Uterus (tissue), 4 donors: ENCODE measurements around the gene TRAPPC3L. TPM values are rescaled to one million over a fixed set of nuclear protein-coding genes. Genes with fewer than 3 reads are reported as not detected.

Source experiments
- DNase-seq, 2 donors: peaks; one replicate each; pipeline ENCODE4 v3.0.0-alpha.2; 2019 to 2020
- H3K27ac ChIP-seq, 2 donors: fragments of 200-600 bp; sonication (generic); 1 replicate in 1 of 2; 2 replicates in 1 of 2; pipeline ENCODE4 v1.5.1; 2016 to 2018
- H3K27me3 ChIP-seq, 2 donors: fragments of 200-600 bp; sonication (generic); one replicate each; pipeline ENCODE4 v1.5.1; 2018 to 2019; ENCODE audit warnings: control low read depth in 1 of 2
- H3K36me3 ChIP-seq, 2 donors: fragments of 200-600 bp; sonication (generic); one replicate each; pipeline ENCODE4 v1.5.1; 2019; ENCODE audit warnings: control low read depth in 1 of 2
- H3K4me1 ChIP-seq, 2 donors: fragments of 200-600 bp; sonication (generic); one replicate each; pipeline ENCODE4 v1.5.1; 2018 to 2019; ENCODE audit warnings: control low read depth in 1 of 2
- H3K4me3 ChIP-seq, 2 donors: fragments of 200-600 bp; sonication (generic); 1 replicate in 1 of 2; 2 replicates in 1 of 2; pipeline ENCODE4 v1.5.1; 2018 to 2019; ENCODE audit warnings: mild to moderate bottlenecking in 1 of 2
- H3K9me3 ChIP-seq, 2 donors: fragments of 200-600 bp; sonication (generic); one replicate each; pipeline ENCODE4 v1.5.1; 2019; ENCODE audit warnings: control low read depth in 1 of 2
- CTCF ChIP-seq, 4 experiments: fragments of 200-600 bp in 2 of 4; fragments of 450-650 bp in 2 of 4; sonication (generic) in 2 of 4; IDR thresholded peaks; one replicate each; pipeline ENCODE4 v1.5.1; 2016 to 2019; ENCODE audit warnings: antibody characterized with exemption in 4 of 4, mild to moderate bottlenecking in 2 of 4, moderate library complexity in 1 of 4
- POLR2A ChIP-seq, 2 donors: fragments of 450-650 bp; IDR thresholded peaks; one replicate each; pipeline ENCODE4 v1.6.1; 2016; ENCODE audit warnings: antibody characterized with exemption in 2 of 2, mild to moderate bottlenecking in 1 of 2, moderate library complexity in 1 of 2
- intact Hi-C: fragments of 100-400 bp; cut with DNase I; formaldehyde crosslinking; loops from one replicate; pipeline ENCODE4 v1.15.1; 2023; ENCODE audit warnings: low total_unique reads
- total RNA-seq, 4 donors: library from RNA; depleted of rRNA in 3 of 4; stranded (reverse); fragments of >200 nt in 3 of 4; gene quantifications; one replicate each; pipeline versions ENCODE4 v1.1.0 to v1.2.4, GENCODE V29; 2014 to 2023
- donor health status: DM: yes; HTN: yes; CAD: no.

TRAPPC3L gene
- total RNA-seq, 4 donors from 2014 or later: 0.07 TPM; not detected in 3

GRCh38 chr6:116529466-116530290 lies 15.8 kb downstream of the TRAPPC3L start:
- Histone ChIP-seq H3K27ac (no peak overlapping the region), H3K27me3 (no peaks in the 10 kb centered on the region), H3K36me3 (no peaks in the 10 kb centered on the region), H3K9me3 (no peaks in the 10 kb centered on the region), H3K4me3 (no peak overlapping the region), H3K4me1 (no peaks in the 10 kb centered on the region)
- no peak for DNase-seq
- TF ChIP-seq CTCF (IDR thresholded peaks at IDR 0.05) (no peak), POLR2A (IDR thresholded peaks at IDR 0.05) (no peak)
- intact Hi-C loops: no loop called here

GRCh38 chr6:116528780-116529179 lies 16.7 kb downstream of the TRAPPC3L start:
- Histone ChIP-seq H3K27me3 (no peaks in the 10 kb centered on the region), H3K4me3 (no peak overlapping the region), H3K9me3 (no peaks in the 10 kb centered on the region), H3K36me3 (no peaks in the 10 kb centered on the region), H3K4me1 (no peaks in the 10 kb centered on the region), H3K27ac (no peak overlapping the region)
- DNase-seq: no peak
- no peak for TF ChIP-seq POLR2A (IDR thresholded peaks at IDR 0.05)
- no peak for TF ChIP-seq CTCF (IDR thresholded peaks at IDR 0.05)
- intact Hi-C loops: no loop called here

GRCh38 chr6:116528133-116528532 lies 17.4 kb downstream of the TRAPPC3L start:
- TF ChIP-seq POLR2A (IDR thresholded peaks at IDR 0.05): no peak
- TF ChIP-seq CTCF (IDR thresholded peaks at IDR 0.05): no peak
- H3K4me1 ChIP-seq: no peaks in the 10 kb centered on the region
- no peak overlapping the region for H3K4me3 ChIP-seq
- intact Hi-C loops: no loop called here
- H3K36me3 ChIP-seq: no peaks in the 10 kb centered on the region
- H3K9me3 ChIP-seq: no peaks in the 10 kb centered on the region
- no peak for DNase-seq
- no peak overlapping the region for H3K27ac ChIP-seq
- no peaks in the 10 kb centered on the region for H3K27me3 ChIP-seq

GRCh38 chr6:116524236-116524635 lies 21.2 kb downstream of the TRAPPC3L start:
- Histone ChIP-seq H3K4me3 (no peak overlapping the region), H3K9me3 (no peaks in the 10 kb centered on the region), H3K4me1 (no peaks in the 10 kb centered on the region), H3K27me3 (no peaks in the 10 kb centered on the region), H3K27ac (no peak overlapping the region), H3K36me3 (no peaks in the 10 kb centered on the region)
- TF ChIP-seq POLR2A (IDR thresholded peaks at IDR 0.05) (no peak), CTCF (IDR thresholded peaks at IDR 0.05) (no peak)
- intact Hi-C loops: no loop called here
- DNase-seq: no peak

GRCh38 chr6:116522896-116523295 lies 22.6 kb downstream of the TRAPPC3L start:
- no peak for TF ChIP-seq POLR2A (IDR thresholded peaks at IDR 0.05)
- TF ChIP-seq CTCF (IDR thresholded peaks at IDR 0.05): no peak
- H3K36me3 ChIP-seq: no peaks in the 10 kb centered on the region
- H3K9me3 ChIP-seq: no peaks in the 10 kb centered on the region
- no peak overlapping the region for H3K4me3 ChIP-seq
- intact Hi-C loops: no loop called here
- DNase-seq: no peak
- no peaks in the 10 kb centered on the region for H3K4me1 ChIP-seq
- H3K27ac ChIP-seq: no peak overlapping the region
- no peaks in the 10 kb centered on the region for H3K27me3 ChIP-seq
